Measurements from ENCODE around the gene METTL17. TPM values are rescaled to one million over a fixed set of nuclear protein-coding genes. Genes with fewer than 3 reads are reported as not detected.

Gene METTL17
- total RNA-seq, 2 experiments from 2014 or later, result 105 to 106 TPM

DNA sequence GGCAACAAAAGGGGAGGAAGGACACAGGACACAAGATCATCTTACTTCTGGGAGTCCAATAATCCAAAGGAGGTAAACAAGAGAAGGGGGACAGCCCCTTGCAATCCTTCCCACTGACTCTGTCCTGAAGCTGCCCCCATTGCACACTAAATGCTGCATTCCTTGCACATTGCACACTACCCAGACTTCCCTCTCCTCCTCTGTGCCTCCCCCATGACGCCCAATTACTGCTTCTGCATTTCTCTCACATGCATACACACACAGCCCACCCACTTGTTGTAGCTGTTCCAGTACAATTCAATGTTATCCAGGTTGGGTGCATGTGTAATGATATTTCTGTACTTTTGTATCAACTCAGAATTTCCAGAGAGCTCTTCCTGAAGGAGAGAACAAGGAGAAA lies 29.6 kb downstream of the METTL17 start:
- CTCF ChIA-PET, result interaction anchor here (1.4 to 3.1 kb wide), 2 partner anchors 69 to 73 kb away, joined by 4 to 14 read pairs; no protein-coding TSS in a partner anchor
- POLR2A ChIA-PET, result no interaction called here

- CTCF ChIA-PET, result interaction anchor here (1.0 to 3.1 kb wide), 3 partner anchors 8 to 85 kb away, joined by 3 to 14 read pairs (median 3); no protein-coding TSS in a partner anchor
- POLR2A ChIA-PET, result no interaction called here
Measured at GRCh38 chr14:21020977-21021545, 31.3 kb downstream of the METTL17 start.

DNA sequence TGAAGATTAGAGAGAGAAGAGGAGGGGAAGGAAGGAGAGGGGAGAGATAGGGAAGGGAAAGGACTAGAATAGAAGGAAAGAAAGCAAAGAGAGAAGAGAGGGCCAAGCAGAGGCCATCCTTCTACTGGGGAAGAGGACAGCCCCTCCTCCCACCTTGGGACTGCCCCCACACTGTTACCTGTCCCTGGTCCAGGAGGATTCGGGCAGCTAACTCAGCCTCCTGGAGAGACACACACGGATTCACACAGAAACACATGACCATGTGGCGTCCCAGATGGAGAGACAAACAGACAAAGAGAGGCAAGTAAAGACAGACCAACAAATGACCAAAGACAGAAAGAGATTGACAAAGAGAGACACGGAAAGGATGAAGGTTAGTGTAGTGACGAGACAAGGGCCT lies 32.9 kb downstream of the METTL17 start:
- ChIA-PET POLR2A (no interaction called here), CTCF (interaction anchor here (1.2 to 2.6 kb wide), 2 partner anchors 8 to 70 kb away, joined by 4 to 13 read pairs; no protein-coding TSS in a partner anchor)

GRCh38 chr14:21023174-21023573 lies 33.4 kb downstream of the METTL17 start:
- POLR2A ChIA-PET, result interaction anchor here (0.6 kb wide), 1 partner anchor 152 kb away, joined by 3 read pairs; no protein-coding TSS in a partner anchor
- CTCF ChIA-PET, result interaction anchor here (1.2 to 2.6 kb wide), 2 partner anchors 8 to 69 kb away, joined by 4 to 13 read pairs; no protein-coding TSS in a partner anchor

- ChIA-PET CTCF (interaction anchor here (1.2 to 2.6 kb wide), 3 partner anchors 9 to 79 kb away, joined by 3 to 13 read pairs (median 4); no protein-coding TSS in a partner anchor), POLR2A (interaction anchor here (0.6 kb wide), 2 partner anchors 65 to 151 kb away, joined by 3 read pairs; no protein-coding TSS in a partner anchor)
Measured at GRCh38 chr14:21023817-21024584, 34.2 kb downstream of the METTL17 start.

DNA sequence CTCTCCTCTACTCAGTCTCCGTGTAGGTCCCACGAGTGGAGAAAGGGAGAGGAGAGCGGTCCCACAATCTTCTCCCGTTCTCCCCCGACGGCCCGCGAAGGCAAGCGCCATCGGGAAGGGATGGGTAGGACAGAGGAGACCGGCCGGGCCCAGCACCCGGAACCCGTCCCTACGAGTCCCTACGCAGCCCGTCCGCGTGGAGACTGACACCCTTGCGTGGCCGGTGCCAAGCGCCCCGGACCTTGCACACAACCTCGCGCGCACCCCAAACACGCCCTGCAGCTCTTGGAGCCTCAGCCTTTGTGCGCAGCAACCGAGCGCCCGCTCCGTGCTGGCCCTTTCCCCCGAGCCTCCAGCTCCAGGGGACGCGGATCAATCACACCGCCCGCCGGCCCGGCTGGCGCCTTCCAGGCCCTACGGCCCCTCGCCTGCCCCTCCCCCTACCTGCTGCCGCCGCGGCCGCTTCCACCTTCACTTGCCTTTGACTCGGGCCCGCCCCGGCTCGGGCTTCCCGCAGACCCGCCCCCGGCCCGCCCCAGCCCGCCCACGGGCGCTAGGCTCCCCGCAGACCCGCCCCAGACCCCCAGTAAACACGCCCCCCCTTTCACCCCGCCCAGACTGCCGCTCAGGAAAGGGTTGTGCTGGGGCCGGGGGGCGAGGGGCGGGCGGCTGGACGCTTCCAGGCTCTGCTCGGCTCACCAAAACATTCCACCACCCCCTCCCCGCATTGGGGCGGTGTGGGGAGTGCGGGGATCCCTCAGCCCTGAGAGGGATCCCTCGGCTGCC lies 35.0 kb downstream of the METTL17 start, which contains the start of gene NDRG2:
NDRG2 (minus strand) TSS at position 477 of the 786 bp plus-strand sequence. CDS start 1,746 bp downstream, outside the sequence.
- POLR2A ChIA-PET, result interaction anchor here (0.6 kb wide), 2 partner anchors 65 to 552 kb away, joined by 3 read pairs; no protein-coding TSS in a partner anchor
- CTCF ChIA-PET, result interaction anchor here (1.4 to 2.6 kb wide), 2 partner anchors 10 to 78 kb away, joined by 3 to 13 read pairs; no protein-coding TSS in a partner anchor

DNA sequence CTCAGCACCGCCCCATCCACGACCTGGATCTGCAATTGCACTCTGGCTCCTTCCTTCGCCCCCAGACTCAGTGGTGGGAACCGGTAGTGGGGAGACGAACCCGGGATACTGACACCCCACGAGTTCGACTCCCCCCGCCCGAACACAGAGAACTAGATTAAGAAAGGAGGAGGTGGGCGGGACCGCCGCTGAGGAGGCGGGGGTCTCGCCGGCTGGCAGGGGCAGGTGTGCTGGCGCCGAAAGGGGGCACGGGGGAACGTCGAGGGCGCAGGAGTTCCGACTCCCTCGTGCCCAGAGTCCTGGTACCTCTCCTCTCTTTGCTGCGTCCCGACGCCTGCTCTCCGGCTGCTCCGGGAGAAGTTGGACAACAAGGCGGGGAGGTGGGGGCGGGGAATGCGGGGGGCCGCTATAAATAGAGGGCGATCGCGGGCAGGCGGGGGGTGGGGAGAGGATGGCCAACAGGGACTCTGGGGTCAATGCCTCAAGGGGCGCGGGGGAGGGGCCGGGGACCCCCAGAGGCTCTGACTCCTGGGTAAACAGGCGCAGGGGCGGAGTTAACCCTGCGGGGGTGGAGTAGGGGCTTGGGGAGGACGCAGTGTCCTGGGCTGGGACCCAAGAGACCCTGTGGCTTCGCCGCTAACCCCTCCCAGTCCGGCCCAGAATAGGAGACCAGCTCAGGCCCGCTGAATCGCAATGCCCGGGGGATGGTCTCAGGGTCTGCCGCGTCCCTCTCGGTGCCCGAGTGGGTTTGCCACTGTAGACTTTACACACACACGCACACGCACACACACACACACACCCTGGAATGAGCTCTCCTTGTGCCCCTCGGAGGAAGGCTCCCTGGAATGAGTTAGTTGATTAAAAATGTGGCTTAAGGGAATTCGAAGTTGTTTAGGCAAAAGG lies 35.8 kb downstream of the METTL17 start:
- ChIA-PET POLR2A (interaction anchor here (0.6 kb wide), 1 partner anchor 553 kb away, joined by 3 read pairs; no protein-coding TSS in a partner anchor), CTCF (interaction anchor here (0.7 to 1.4 kb wide), 6 partner anchors 9 to 77 kb away, joined by 3 to 4 read pairs (median 4); no protein-coding TSS in a partner anchor)

- ChIA-PET CTCF (interaction anchor here (0.7 to 1.3 kb wide), 5 partner anchors 10 to 66 kb away, joined by 3 to 4 read pairs (median 4); no protein-coding TSS in a partner anchor), POLR2A (no interaction called here)
Measured at GRCh38 chr14:21026274-21026987, 36.7 kb downstream of the METTL17 start.

- CTCF ChIA-PET, result interaction anchor here (0.9 to 2.6 kb wide), 4 partner anchors 10 to 77 kb away, joined by 3 to 7 read pairs (median 4); no protein-coding TSS in a partner anchor
- POLR2A ChIA-PET, result no interaction called here
Measured at GRCh38 chr14:21026988-21027315, 37.2 kb downstream of the METTL17 start.

- ChIA-PET POLR2A (no interaction called here), CTCF (interaction anchor here (1.2 kb wide), 1 partner anchor 10 kb away, joined by 3 read pairs; no protein-coding TSS in a partner anchor)
Measured at GRCh38 chr14:21029917-21030316, 40.1 kb downstream of the METTL17 start, which contains the start of gene TPPP2. Gene TPPP2, plus strand, starts transcription at chr14:21030217. Its CDS starts 365 bp downstream, at chr14:21030582.

DNA sequence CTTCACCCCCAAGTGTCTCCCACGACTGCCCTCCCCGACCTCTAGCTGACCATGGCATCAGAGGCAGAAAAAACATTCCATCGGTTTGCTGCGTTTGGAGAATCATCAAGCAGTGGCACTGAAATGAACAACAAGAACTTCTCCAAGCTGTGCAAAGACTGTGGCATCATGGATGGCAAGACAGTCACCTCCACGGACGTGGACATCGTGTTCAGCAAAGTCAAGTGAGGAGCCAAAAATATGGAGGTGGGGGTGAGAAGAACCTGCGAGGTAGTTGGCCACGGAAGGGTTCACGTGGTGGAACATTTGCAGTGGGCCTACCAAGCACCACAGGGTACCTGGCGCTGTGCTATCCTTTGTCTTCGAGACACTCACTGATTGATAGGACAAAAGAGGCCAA lies 40.8 kb downstream of the METTL17 start:
- ChIA-PET CTCF (no interaction called here), POLR2A (interaction anchor here (0.6 kb wide), 1 partner anchor 349 kb away, joined by 3 read pairs; no protein-coding TSS in a partner anchor)

GRCh38 chr14:21032326-21033132 lies 42.7 kb downstream of the METTL17 start:
- CTCF ChIA-PET, result no interaction called here
- POLR2A ChIA-PET, result no interaction called here

- POLR2A ChIA-PET, result no interaction called here
- CTCF ChIA-PET, result interaction anchor here (3.3 kb wide), 1 partner anchor 18 kb away, joined by 15 read pairs; no protein-coding TSS in a partner anchor
Measured at GRCh38 chr14:21033133-21033698, 43.4 kb downstream of the METTL17 start.

DNA sequence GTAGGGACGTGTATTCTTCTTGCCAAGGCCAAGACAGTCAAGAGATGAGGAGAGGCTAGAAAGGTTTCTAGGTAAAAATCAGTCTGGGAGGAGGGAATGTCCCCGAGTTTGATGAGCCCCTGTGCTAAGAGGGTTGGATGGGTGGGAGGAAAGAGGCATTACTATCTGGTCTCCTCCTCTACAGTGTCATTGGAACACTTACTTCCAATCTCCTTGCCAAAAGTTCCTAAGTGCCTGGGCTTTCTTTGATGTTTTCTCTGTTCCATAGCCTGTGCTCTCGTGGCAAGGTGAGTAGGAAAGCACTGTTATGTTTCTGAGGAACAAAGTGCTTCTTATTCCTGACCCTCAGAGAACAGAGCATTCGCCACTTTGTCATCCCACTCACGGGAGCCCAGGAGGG lies 44.9 kb downstream of the METTL17 start, which contains the start of gene RNASE13:
RNASE13 (minus strand) TSS at position 101 of the 400 bp plus-strand sequence. CDS start 519 bp downstream, outside the sequence.
- POLR2A ChIA-PET, result no interaction called here
- CTCF ChIA-PET, result interaction anchor here (3.3 kb wide), 1 partner anchor 20 kb away, joined by 15 read pairs; no protein-coding TSS in a partner anchor

DNA sequence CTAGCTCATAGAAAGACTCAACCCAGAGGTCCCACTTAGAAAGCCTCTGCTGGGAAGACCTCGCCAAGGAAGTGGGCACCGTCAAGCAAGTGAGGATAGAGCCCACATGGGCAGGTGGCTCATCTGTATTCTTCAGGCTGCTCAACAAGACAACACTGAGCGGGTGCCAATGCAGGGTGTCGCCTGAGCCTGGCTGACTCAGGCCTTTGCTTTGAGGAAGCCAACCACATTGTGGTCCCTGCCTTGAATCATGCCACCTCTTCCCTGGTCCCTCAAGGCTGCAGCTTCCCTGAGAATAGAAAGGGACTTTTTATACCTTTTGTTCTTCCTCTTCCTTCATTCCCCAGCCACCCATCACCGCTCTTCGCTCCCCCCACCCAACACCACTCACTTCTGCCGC lies 47.0 kb downstream of the METTL17 start:
- CTCF ChIA-PET, result interaction anchor here (1.5 kb wide), 1 partner anchor 56 kb away, joined by 5 read pairs; no protein-coding TSS in a partner anchor
- POLR2A ChIA-PET, result no interaction called here

- CTCF ChIA-PET, result interaction anchor here (0.8 kb wide), 1 partner anchor 22 kb away, joined by 4 read pairs; no protein-coding TSS in a partner anchor
- POLR2A ChIA-PET, result no interaction called here
Measured at GRCh38 chr14:21037156-21037555, 47.4 kb downstream of the METTL17 start.

Data from activated CD8-positive, alpha-beta memory T cell treated with anti-CD3 and anti-CD28 coated beads for 36 hours (primary cell).